A549 treated with AZD2906 at 1 μM for 4 hours (cell line): ENCODE results near the gene TBX15. TPM values are rescaled to one million over a fixed set of nuclear protein-coding genes. Genes with fewer than 3 reads are reported as not detected.

ENCODE experiments used
- total RNA-seq: library from RNA; stranded (reverse); fragments of 200-300 nt; extraction: Qiagen RNA extraction; gene quantifications from 5 replicates; pipeline ENCODE4 v1.2.3, GENCODE V29; 2022

TBX15 gene
- total RNA-seq: 0.02 to 0.08 TPM (median 0.05 TPM) in 4 of 5 replicates, not detected in the other

DNA sequence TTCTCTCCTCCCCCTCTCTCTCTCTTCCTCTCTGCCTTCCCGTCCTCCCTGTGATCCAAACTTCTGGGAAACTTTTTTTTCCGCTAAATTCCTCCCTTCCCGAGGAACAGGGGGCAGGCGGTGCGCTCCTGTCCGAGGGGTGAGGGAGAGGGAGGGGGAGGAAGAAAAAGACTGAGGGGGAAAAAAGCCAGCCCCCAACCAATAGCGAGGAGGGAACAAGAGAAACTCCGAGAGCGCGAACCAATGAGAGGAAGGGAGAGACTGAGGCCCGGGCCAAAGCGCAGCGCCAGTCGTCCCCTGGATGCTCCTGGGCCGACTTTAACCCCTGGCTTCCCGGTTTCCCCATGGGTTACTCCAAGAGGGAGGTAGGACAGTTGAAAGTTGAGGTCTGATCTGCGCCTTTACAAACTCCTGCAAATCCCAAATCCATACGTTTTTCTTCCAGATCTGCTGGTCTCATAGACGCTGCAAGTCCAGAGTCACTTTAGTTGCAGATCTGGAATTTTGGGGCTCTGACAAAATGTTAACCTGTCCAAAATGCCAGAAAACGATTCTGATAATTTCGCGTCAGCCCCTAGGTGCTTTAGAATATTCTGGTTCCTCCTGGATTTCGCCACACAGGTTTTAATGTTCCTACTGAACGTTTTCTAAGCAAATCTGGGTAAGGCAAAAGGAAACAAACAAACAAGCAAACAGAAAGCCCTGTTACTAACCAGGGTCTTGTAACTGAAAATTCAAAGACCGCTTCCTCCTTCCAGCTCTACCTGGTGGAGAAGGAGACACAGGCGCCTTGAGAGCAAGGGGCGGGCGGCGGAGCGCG lies at the start of gene TBX15:
TBX15 (minus strand) TSS at position 158 of the 820 bp plus-strand sequence. CDS start 548 bp downstream, outside the sequence.

Other genes with a start within 250 kb of the TBX15 start
- gene WARS2, start 152.3 kb upstream of the TBX15 start, total RNA-seq: 4.1 to 5.7 TPM (median 5.3 TPM) in 5 replicates